ENCODE results near the gene SLC25A22. TPM values are rescaled to one million over a fixed set of nuclear protein-coding genes. Genes with fewer than 3 reads are reported as not detected.

Gene SLC25A22
- total RNA-seq, 1 experiment from 2014 or later: 32.7 TPM

DNA sequence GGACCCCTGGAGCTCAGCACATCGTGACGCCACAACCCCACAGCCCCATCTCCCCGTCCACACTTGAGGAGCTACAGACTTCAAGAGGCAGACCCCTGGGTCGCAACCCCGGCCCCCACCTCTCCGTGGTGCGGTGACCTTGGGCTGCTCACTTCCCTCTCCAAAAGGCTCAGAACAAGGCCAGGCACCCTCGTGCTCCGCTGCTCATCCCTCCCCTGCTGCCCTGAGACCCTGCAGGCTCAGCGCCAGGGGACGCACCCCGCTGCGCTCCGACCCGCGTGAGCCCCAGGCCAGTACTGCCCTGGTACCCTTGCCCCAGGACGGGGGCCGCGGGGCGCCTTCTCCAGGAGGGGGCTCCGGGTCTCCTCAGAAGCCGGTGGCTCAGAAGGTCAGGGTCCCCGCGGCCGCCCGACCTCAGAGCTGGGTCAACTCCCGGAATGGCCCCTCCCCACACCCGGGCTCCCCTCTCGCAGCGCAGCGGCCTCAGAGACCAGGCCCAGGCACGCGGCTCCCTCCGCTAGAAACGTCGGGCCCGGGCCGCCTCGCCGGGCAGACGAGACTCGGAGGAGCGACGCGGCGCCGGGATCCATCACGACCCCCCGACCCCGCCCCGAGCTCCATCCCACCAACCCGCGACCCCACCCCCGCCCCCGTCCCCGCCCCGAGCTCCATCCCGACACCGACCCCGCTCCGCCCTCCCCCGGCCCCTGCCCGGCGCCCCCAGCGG lies 21.4 kb downstream of the SLC25A22 start:
- H3K4me3 ChIP-seq (ENCODE audit: low read length): peak overlapping the region; percentile 95
- peaks cover 22% of the 10 kb centered on the region for H3K4me1 ChIP-seq (ENCODE audit: insufficient read depth, low read length)
- no peaks in the 10 kb centered on the region for H3K27me3 ChIP-seq (ENCODE audit: low read length)
- H3K27ac ChIP-seq (ENCODE audit: low read length): peak overlapping the region; percentile 40
- intact Hi-C loops (cut with micrococcal nuclease): no loop called here
- DNase-seq (no peak), ATAC-seq (peak; percentile 39)
- POLR2A ChIA-PET (ENCODE audit: unreplicated experiment): interaction anchor here (0.7 kb wide), 1 partner anchor 81 kb away, joined by 16 read pairs; no protein-coding TSS in a partner anchor
- peaks cover 9% of the 10 kb centered on the region; the same call in 1 of the 2 replicates for H3K36me3 ChIP-seq (ENCODE audit: low read depth, low read length)
- peaks cover 26% of the 10 kb centered on the region for H4K20me1 ChIP-seq (ENCODE audit: low read length)
- H3K4me2 ChIP-seq (ENCODE audit: low read length): peak overlapping the region; percentile 98
- CTCF ChIA-PET: interaction anchor here (0.6 kb wide), 1 partner anchor 71 kb away, joined by 9 read pairs; the partner anchor contains the start of gene EPS8L2
- peaks cover 62% of the 10 kb centered on the region for H3K79me2 ChIP-seq (ENCODE audit: low read length)
- no peaks in the 10 kb centered on the region for H3K9me3 ChIP-seq (ENCODE audit: low read length)
- H3K9me2 ChIP-seq (replicated peaks; ENCODE audit: low read length): no peaks in the 10 kb centered on the region
- H3K9ac ChIP-seq (ENCODE audit: low read length): peak overlapping the region; percentile 96
- no peaks in the 10 kb centered on the region for H3F3A ChIP-seq (ENCODE audit: low read length, unreplicated experiment)
- no peak for TF ChIP-seq EZH2phosphoT487 (IDR thresholded peaks at IDR 0.05; ENCODE audit: borderline replicate concordance, low read length)
- TF ChIP-seq, protein P1, sequence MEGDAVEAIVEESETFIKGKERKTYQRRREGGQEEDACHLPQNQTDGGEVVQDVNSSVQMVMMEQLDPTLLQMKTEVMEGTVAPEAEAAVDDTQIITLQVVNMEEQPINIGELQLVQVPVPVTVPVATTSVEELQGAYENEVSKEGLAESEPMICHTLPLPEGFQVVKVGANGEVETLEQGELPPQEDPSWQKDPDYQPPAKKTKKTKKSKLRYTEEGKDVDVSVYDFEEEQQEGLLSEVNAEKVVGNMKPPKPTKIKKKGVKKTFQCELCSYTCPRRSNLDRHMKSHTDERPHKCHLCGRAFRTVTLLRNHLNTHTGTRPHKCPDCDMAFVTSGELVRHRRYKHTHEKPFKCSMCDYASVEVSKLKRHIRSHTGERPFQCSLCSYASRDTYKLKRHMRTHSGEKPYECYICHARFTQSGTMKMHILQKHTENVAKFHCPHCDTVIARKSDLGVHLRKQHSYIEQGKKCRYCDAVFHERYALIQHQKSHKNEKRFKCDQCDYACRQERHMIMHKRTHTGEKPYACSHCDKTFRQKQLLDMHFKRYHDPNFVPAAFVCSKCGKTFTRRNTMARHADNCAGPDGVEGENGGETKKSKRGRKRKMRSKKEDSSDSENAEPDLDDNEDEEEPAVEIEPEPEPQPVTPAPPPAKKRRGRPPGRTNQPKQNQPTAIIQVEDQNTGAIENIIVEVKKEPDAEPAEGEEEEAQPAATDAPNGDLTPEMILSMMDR (conservative IDR thresholded peaks at IDR 0.05; ENCODE audit: low read depth, low read length): no peak
- no peak for TF ChIP-seq EZH2 (IDR thresholded peaks at IDR 0.05; ENCODE audit: low read length, unreplicated experiment)
- no peak overlapping the region for H2AFZ ChIP-seq (ENCODE audit: low read length)
- BruUV-seq (replicated peaks): no TSS peak

DNA sequence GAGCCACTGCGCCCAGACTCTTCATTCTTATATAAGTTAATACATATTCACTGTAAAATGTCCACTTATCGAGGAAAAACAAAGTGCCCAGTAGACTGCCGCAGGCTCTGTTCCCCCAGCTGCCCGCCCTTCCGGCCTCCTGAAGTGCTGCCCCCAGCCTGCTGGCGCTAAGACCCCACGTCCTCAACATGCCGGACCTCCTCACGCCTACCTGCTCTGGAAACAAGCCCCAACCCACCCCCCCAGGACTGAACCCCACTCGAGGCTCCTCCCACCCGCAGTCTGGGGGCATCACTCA lies 21.9 kb downstream of the SLC25A22 start:
- DNase-seq (no peak), ATAC-seq (no peak)
- Histone ChIP-seq H3K9me3 (ENCODE audit: low read length) (no peaks in the 10 kb centered on the region), H4K20me1 (ENCODE audit: low read length) (peaks cover 26% of the 10 kb centered on the region), H3K9ac (ENCODE audit: low read length) (peak overlapping the region; percentile 96), H3K4me2 (ENCODE audit: low read length) (peak overlapping the region; percentile 98), H3F3A (ENCODE audit: low read length, unreplicated experiment) (no peaks in the 10 kb centered on the region), H2AFZ (ENCODE audit: low read length) (no peak overlapping the region), H3K4me1 (ENCODE audit: insufficient read depth, low read length) (peaks cover 22% of the 10 kb centered on the region), H3K36me3 (ENCODE audit: low read depth, low read length) (peaks cover 14% of the 10 kb centered on the region; the same call in 1 of the 2 replicates), H3K79me2 (ENCODE audit: low read length) (peaks cover 67% of the 10 kb centered on the region), H3K4me3 (ENCODE audit: low read length) (peak overlapping the region; percentile 95), H3K27ac (ENCODE audit: low read length) (no peak overlapping the region), H3K9me2 (replicated peaks; ENCODE audit: low read length) (no peaks in the 10 kb centered on the region), H3K27me3 (ENCODE audit: low read length) (no peaks in the 10 kb centered on the region)
- intact Hi-C loops (cut with micrococcal nuclease): no loop called here
- TF ChIP-seq, protein P1 (conservative IDR thresholded peaks at IDR 0.05; ENCODE audit: low read depth, low read length): no peak
- no peak for TF ChIP-seq EZH2phosphoT487 (IDR thresholded peaks at IDR 0.05; ENCODE audit: borderline replicate concordance, low read length)
- POLR2A ChIA-PET (ENCODE audit: unreplicated experiment): interaction anchor here (0.7 kb wide), 1 partner anchor 162 kb away, joined by 11 read pairs; no protein-coding TSS in a partner anchor
- no TSS peak for BruUV-seq (replicated peaks)
- CTCF ChIA-PET: no interaction called here

All from PC-3 (cell line).